HG03432 (cell line): ENCODE measurements around the gene NCF4.

Experiments
- ATAC-seq: cut with Tn5 transposase; IDR thresholded peaks from one replicate; pipeline ENCODE4 v1.9.1; 2021; ENCODE audit warnings: mild to moderate bottlenecking, moderate library complexity; ENCODE audit not compliant: unreplicated experiment

The NCF4 gene

DNA sequence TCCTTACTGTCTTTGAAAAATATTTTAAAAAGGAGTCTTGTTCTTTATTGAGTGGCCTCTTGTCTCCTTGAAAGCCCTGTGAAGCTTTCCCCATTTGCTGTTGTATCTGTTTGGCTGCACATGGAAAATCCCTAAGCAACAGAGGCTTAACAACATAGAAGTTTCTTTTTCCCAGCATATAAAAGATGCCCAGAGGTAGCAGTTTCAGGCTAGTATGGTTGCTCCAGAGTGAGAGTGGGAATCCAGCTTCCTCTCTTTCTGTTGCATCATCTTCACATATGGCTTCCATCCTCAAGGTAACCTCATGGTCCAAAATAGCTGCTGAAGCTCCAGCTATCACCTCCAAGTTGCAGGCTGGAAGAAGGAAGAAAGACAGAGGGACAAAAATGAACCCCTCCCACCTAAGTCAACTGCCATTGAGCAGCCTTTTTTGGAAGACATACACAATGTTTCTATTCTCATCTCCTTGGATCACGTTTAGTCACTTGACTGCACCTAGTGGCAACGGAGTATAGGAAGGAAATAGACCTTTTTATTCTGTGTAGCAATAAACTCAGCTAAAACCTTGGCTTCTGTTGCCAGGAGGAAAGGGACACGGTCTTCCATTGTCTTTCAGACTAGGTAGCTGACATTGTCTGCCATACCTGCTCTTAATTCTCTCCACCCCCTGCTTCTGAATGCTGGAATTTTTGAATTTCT lies 57.9 kb downstream of the NCF4 start:
- no peak for ATAC-seq

DNA sequence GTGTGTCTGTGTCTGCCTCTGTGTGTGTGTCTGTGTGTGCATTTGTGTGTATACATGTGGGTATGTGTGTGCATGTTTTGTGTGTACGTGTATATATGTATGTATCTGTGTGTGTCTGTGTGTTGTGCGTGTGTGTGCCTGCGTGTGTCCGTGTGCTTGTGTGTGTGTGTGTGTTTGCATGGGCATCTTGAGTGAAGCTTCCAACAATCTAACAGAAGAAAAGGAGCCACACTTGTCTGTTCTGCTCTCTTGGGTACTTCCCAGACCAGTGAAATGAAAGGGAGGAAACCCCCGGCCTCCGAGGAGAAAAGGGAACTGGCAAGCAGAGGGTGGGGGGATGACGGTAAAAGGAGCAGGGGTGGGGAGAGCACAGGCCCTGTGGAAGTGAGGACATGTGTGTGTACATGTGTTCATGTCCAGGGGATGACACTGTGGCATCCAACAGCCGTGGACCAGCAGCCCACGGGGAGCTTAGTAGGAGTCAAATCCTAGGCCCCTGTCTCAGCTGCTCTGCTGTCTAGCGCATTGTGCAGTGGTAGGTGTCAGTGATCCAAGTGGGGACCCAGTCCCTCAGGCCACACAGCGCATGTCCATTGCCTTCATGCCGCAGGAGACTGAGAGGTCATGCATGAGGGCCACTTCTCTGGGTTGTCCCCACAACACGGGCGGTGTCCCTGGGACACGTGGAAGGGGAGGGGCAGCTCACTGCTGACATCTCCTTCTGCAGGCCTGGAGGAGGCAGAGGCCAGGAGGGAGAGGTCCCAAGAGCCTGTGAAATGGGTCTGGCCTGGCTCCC lies 60.7 kb downstream of the NCF4 start:
- no peak for ATAC-seq

DNA sequence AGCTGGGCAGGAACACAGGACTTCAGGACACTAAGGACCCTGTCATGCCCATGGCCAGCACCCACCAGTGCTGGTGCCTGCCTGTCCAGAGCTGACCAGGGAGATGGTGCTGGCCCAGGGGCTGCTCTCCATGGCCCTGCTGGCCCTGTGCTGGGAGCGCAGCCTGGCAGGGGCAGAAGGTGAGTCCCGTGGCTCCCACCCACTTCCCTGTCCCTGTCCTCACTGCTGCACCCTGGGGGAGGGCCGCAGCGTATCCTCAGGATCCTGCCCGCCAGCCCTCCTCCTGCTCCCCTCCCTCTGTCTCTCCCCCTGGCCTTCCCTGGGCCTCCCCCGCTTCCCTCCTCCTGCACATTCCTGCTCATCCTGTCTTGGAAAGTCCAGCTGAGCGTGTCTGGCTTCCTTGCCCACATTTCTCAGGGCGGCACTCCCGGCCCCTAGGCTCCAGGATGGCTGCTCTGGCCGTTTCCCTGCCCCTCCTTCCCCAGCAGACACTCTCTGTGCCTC lies 61.4 kb downstream of the NCF4 start:
- ATAC-seq: no peak

DNA sequence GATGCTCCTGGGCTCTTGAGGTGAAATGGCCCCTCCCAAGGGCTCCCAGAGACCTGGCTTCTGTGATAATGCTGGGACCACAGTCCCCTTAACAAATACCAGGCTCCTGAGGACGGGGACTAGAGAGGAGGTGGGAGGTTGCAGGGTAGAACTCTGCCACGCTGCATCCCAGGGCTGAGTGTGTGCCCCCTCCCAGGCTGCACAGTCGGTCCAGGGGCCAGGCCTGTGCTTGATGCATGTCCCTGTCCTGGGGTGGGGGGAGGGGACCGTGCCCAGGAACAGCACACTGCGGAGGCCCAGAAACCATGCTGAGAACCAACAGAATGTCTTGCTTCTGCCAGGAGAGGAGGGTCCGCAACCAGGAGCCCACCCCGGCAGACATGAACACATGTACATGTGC lies 61.9 kb downstream of the NCF4 start:
- no peak for ATAC-seq

DNA sequence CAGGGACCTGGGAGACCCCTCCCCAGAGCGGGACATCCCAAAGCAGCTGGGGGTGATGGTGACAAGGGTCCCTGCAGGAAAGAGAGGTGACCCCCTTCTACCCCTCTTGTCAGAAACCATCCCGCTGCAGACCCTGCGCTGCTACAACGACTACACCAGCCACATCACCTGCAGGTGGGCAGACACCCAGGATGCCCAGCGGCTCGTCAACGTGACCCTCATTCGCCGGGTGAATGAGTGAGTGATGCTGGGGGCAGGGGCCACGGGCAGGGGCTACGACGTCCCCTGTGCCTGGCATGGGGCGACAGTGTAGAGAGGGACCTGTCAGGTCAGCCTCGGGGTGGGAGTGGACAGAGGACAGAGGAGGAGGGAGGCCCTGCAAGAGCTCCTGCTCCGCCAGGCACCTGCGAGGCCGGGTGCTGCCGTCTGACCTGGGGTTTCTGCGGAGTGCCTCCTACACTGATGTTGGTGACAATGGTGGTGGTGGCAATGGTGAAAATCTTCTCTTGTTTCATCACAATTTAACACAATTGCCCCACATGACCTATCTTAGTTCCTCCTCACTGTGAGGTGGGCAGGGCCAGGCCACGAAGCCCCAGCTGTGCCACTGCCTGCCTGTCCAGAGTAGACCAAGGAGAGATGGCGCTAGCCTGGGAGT lies 62.5 kb downstream of the NCF4 start:
- no peak for ATAC-seq

DNA sequence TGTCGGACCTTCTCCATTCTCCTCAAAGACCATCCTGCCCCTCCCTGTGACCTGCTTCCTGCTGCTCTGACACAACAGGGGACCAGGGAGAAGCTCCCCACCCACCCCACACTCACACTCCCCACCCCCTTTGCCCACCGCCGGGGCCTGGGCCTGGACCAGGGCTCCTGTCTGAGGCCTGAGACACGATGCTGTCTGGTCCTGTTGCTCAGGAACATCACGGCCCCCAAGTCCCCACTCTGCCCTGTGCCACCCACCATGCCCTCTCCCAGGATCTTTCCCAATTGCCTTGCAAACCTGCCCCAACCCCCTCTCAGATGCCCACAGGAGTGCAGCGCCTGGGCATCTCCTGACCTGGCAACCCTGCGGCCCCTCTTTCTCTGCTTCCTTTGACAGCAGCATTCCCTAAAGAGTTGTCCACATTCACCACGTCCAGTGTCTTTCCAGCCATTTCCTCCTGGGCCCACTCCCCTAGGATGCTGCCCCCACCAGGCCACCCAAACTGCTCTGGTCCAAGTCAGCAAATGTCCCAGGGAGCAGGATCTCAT lies 63.4 kb downstream of the NCF4 start:
- no peak for ATAC-seq

DNA sequence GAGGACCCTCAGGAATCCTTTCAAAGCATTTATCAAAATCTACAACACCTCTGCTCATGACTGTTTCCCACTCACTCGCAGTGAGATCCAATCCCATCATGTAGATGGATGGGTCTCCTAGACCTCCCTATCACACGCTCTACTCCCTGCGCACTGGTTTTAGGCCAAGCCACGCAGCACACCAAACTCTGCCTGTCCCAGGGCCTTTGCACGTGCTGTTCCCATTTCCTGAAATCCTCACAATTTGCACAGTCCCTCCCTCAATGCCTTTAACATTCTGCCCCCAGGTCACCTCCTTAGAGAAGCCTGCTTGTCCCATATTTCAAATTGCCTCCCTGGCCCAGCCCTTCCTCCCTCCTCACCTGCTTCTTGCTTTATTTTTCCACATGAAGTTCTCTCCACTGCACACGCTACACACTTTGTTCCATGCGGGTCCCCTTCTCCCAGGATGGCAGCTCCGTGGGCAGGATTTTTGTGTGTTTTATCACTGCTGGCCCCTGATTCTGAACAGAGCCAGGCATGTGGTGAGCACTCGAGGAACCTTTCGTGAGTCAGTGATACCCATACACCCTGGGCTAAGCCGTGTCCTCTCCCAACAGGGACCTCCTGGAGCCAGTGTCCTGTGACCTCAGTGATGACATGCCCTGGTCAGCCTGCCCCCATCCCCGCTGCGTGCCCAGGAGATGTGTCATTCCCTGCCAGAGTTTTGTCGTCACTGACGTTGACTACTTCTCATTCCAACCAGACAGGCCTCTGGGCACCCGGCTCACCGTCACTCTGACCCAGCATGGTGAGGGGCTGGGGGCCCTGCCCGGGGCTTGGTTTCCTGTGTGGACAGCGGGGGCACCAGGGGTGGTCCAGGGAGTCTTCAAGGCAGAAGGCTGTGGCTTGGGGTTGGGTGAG lies 64.8 kb downstream of the NCF4 start:
- ATAC-seq: no peak

DNA sequence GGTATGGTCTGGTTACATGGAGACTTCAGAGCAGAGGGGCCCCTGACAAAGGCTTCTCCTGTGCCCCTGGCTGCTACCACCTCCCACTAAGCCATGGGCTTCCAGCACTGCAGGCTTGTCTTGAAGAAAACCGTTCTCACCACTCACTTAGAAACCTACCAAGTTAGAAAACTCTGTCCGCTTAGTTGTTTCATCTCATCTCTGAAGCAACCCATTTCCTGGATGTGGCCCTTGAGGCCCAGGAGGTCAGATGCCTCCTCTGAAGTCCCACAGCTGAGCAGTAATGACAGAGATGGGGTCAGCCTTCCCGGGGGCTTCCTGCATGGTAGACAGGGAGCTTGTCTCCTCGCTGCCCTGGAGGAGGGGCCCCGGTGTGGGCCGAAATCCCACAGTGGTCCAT lies 65.5 kb downstream of the NCF4 start:
- no peak for ATAC-seq

DNA sequence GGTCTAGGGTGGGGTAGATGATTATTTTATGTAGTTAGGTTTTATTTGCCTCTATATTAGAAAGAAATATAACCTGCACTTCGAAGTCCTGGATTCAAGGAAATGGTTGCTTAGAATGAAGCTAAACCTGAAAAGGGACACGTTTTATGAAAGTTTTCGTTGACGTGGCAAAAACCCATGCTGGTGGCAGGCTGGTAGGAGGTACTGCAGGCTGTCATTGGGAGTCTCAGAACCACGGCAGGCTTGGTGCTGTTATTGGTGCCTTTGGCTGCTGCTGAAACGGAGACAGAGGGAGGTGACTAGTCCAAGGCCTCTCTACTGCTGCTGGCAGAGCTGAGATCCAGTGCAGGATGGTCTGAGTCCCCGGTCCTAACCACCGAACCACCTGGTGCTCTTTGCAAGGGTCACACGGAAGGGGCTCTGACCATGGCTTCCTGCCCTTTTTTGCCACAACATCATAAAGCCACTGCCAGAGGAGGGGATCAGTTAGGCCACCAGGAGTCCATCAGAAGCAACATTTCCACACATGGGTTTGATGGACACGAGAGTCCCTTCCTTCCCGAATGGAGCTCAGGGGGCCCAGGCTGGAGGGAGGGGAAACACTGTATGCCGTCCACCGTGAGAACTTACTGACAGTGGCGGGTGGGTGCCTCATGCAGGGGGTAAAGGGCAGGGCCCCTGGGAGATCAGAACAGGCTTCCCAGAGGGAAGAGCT lies 66.1 kb downstream of the NCF4 start:
- ATAC-seq: no peak
